HCT116 (cell line): ENCODE data around the gene SPEM1. TPM values are rescaled to one million over a fixed set of nuclear protein-coding genes. Genes with fewer than 3 reads are reported as not detected.

Experiments
- ATAC-seq: fragments of 200-7000 bp; cut with Tn5 transposase; 2 replicates; pipeline ENCODE4 v1.9.1; 2020; ENCODE audit warnings: mild to moderate bottlenecking, moderate library complexity
- BruUV-seq: library from RNA; stranded (reverse); fragments of 400-500 nt; replicated peaks from 2 replicates; lab custom pipeline; 2021; lab: Mats Ljungman, UMichigan
- CTCF ChIA-PET: fragments of 300-600 bp; sonication (Branson Sonifier 250); formaldehyde crosslinking; loops from one replicate; lab custom pipeline; 2021; ENCODE audit warnings: antibody characterized with exemption; lab: Charles Lee
- POLR2A ChIA-PET: fragments of 300-600, 350-600 bp; sonication (Branson Sonifier 250); formaldehyde crosslinking; loops from one replicate; lab custom pipeline; 2021; ENCODE audit warnings: antibody characterized with exemption; lab: Charles Lee
- RAD21 ChIA-PET, 2 experiments: fragments of 300-600 bp; sonication (Branson Sonifier 250); formaldehyde crosslinking; loops; one replicate each; lab custom pipeline; 2023; ENCODE audit warnings: low total read pairs in 2 of 2; ENCODE audit not compliant: uncharacterized antibody in 2 of 2, unreplicated experiment in 2 of 2, low non-redundant PET in 1 of 2; lab: Charles Lee
- DNase-seq: peaks from one replicate; pipeline ENCODE4 v3.0.0-alpha.2; 2010; ENCODE audit warnings: low read depth, low spot score
- H2AFZ ChIP-seq: fragments of 200-600 bp; shearing (Covaris generic), sonication (generic); 2 replicates; pipeline ENCODE4 v1.6.1; 2017; ENCODE audit warnings: low read depth, mixed run types, mixed read lengths, antibody characterized with exemption, low read length; ENCODE audit not compliant: poor library complexity, severe bottlenecking
- H3K27ac ChIP-seq: 2 replicates; pipeline ENCODE4 v1.5.1; 2012; ENCODE audit warnings: low read depth, low read length
- H3K27me3 ChIP-seq: fragments of 200-600 bp; sonication (generic); 2 replicates; pipeline ENCODE4 v1.6.1; 2016; ENCODE audit warnings: mixed run types, low read length, mixed read lengths; ENCODE audit not compliant: insufficient read depth
- H3K36me3 ChIP-seq, 2 experiments: fragments of 200-500 bp in 1 of 2; fragments of 200-600 bp in 1 of 2; sonication (Bioruptor generic) in 1 of 2; sonication (generic) in 1 of 2; 2 replicates each; pipeline versions ENCODE4 v1.5.1 to v1.6.1; 2014 to 2016; ENCODE audit warnings: low read length in 2 of 2, inconsistent platforms in 1 of 2, mixed read lengths in 1 of 2, mixed run types in 1 of 2; ENCODE audit not compliant: insufficient read depth in 2 of 2, control insufficient read depth in 1 of 2
- H3K4me1 ChIP-seq, 2 experiments: fragments of 200-600 bp in 1 of 2; sonication (generic) in 1 of 2; 2 replicates each; pipeline versions ENCODE4 v1.5.1 to v1.6.1; 2012 to 2017; ENCODE audit warnings: low read length in 2 of 2, inconsistent platforms in 1 of 2, mild to moderate bottlenecking in 1 of 2, mixed read lengths in 1 of 2, mixed run types in 1 of 2, moderate library complexity in 1 of 2; ENCODE audit not compliant: insufficient read depth in 2 of 2, control insufficient read depth in 1 of 2
- H3K4me2 ChIP-seq: fragments of 200-600 bp; sonication (generic); 2 replicates; pipeline ENCODE4 v1.6.1; 2017; ENCODE audit warnings: mixed run types, low read length, mixed read lengths
- H3K4me3 ChIP-seq, 2 experiments: fragments of 200-600 bp in 1 of 2; sonication (generic) in 1 of 2; replicated peaks in 1 of 2; 2 replicates each; pipeline ENCODE4 v1.5.1; 2011 to 2016; ENCODE audit warnings: low read length in 2 of 2, control low read depth in 1 of 2, low read depth in 1 of 2, mild to moderate bottlenecking in 1 of 2, mixed read lengths in 1 of 2, mixed run types in 1 of 2
- H3K79me2 ChIP-seq: fragments of 200-600 bp; sonication (generic); 2 replicates; pipeline ENCODE4 v1.6.1; 2017; ENCODE audit warnings: mild to moderate bottlenecking, mixed run types, low read length, moderate library complexity, mixed read lengths; ENCODE audit not compliant: insufficient read depth
- H3K9ac ChIP-seq: fragments of 200-600 bp; sonication (generic); 2 replicates; pipeline ENCODE4 v1.6.1; 2016; ENCODE audit warnings: low read length, mixed read lengths
- H3K9me2 ChIP-seq: fragments of 200-600 bp; sonication (generic), shearing (Covaris generic); 2 replicates; pipeline ENCODE4 v1.6.1; 2017; ENCODE audit warnings: mixed run types, mild to moderate bottlenecking, moderate library complexity; ENCODE audit not compliant: insufficient read depth
- H3K9me3 ChIP-seq, 2 experiments: fragments of 200-500 bp in 1 of 2; fragments of 200-600 bp in 1 of 2; sonication (Bioruptor generic) in 1 of 2; sonication (generic) in 1 of 2; 2 replicates each; pipeline ENCODE4 v1.6.1; 2014 to 2017; ENCODE audit warnings: low read length in 2 of 2, mixed read lengths in 2 of 2, inconsistent platforms in 1 of 2, low read depth in 1 of 2, mild to moderate bottlenecking in 1 of 2, mixed run types in 1 of 2, moderate library complexity in 1 of 2; ENCODE audit not compliant: control insufficient read depth in 1 of 2, insufficient read depth in 1 of 2
- H4K20me1 ChIP-seq: fragments of 200-600 bp; sonication (generic), shearing (Covaris generic); 2 replicates; pipeline ENCODE4 v1.6.1; 2017; ENCODE audit warnings: mixed run types, mild to moderate bottlenecking, moderate library complexity; ENCODE audit not compliant: insufficient read depth
- CBX3 ChIP-seq: IDR thresholded peaks from 2 replicates; pipeline ENCODE4 v1.6.1; 2012; ENCODE audit warnings: low read depth
- CEBPB ChIP-seq: IDR thresholded peaks from 2 replicates; pipeline ENCODE4 v1.6.1; 2012; ENCODE audit warnings: low read depth
- CTCF ChIP-seq, 3 experiments: fragments of 200-600 bp in 1 of 3; sonication (generic) in 1 of 3; IDR thresholded peaks in 2 of 3; conservative IDR thresholded peaks in 1 of 3; 2 replicates each; pipeline ENCODE4 v1.5.1; 2012 to 2017; ENCODE audit warnings: low read depth in 2 of 3, low read length in 2 of 3, antibody characterized with exemption in 1 of 3, borderline replicate concordance in 1 of 3, control low read depth in 1 of 3, mild to moderate bottlenecking in 1 of 3, mixed read lengths in 1 of 3, mixed run types in 1 of 3, moderate library complexity in 1 of 3; ENCODE audit not compliant: insufficient read depth in 1 of 3
- EGR1 ChIP-seq: IDR thresholded peaks from 2 replicates; pipeline ENCODE4 v1.6.1; 2012; ENCODE audit warnings: low read depth
- EZH2 ChIP-seq: fragments of 200-600 bp; sonication (generic); IDR thresholded peaks from 2 replicates; pipeline ENCODE4 v1.6.1; 2017; ENCODE audit warnings: antibody characterized with exemption, mixed run types
- FOSL1 ChIP-seq: IDR thresholded peaks from 2 replicates; pipeline ENCODE4 v1.6.1; 2012; ENCODE audit warnings: low read depth
- MAX ChIP-seq: IDR thresholded peaks from 2 replicates; pipeline ENCODE4 v1.6.1; 2012
- POLR2A ChIP-seq: IDR thresholded peaks from 2 replicates; pipeline ENCODE4 v1.7.0; 2011; ENCODE audit warnings: borderline replicate concordance; ENCODE audit not compliant: insufficient read depth, insufficient read length; ENCODE audit errors: extremely low read depth
- POLR2AphosphoS5 ChIP-seq: IDR thresholded peaks from 2 replicates; pipeline ENCODE4 v1.6.1; 2011; ENCODE audit warnings: mild to moderate bottlenecking, low read depth, low read length, moderate library complexity
- REST ChIP-seq: IDR thresholded peaks from 2 replicates; pipeline ENCODE4 v1.6.1; 2012; ENCODE audit warnings: low read depth
- SIN3A ChIP-seq: IDR thresholded peaks from 2 replicates; pipeline ENCODE4 v1.6.1; 2012; ENCODE audit warnings: low read depth
- TCF7L2 ChIP-seq: IDR thresholded peaks from 2 replicates; pipeline ENCODE4 v1.7.0; 2011; ENCODE audit warnings: borderline replicate concordance, inconsistent platforms; ENCODE audit not compliant: insufficient read depth, insufficient read length; ENCODE audit errors: extremely low read depth
- YY1 ChIP-seq: IDR thresholded peaks from 2 replicates; pipeline ENCODE4 v1.6.1; 2011; ENCODE audit warnings: low read length, low read depth, moderate library complexity, mild to moderate bottlenecking; ENCODE audit not compliant: insufficient replicate concordance; ENCODE audit errors: extremely low read depth
- ZFX ChIP-seq: fragments of 450-650 bp; IDR thresholded peaks from 2 replicates; pipeline ENCODE4 v1.6.1; 2017
- ZNF274 ChIP-seq: fragments of 200-500 bp; sonication (Bioruptor generic); IDR thresholded peaks from 2 replicates; pipeline ENCODE4 v1.6.1; 2014; ENCODE audit warnings: mild to moderate bottlenecking, low read depth, low read length, inconsistent platforms
- intact Hi-C: fragments of 100-400 bp; cut with micrococcal nuclease; formaldehyde crosslinking; loops from 2 replicates; pipeline ENCODE4 v1.10.0; 2022
- total RNA-seq: library from RNA; stranded (reverse); gene quantifications from one replicate; pipeline ENCODE4 v1.2.1, GENCODE V29; 2021; ENCODE audit not compliant: unreplicated experiment

Gene SPEM1
- total RNA-seq, 1 experiment from 2014 or later, result 0.32 TPM

- H2AFZ ChIP-seq, result no peak overlapping the region
- H3K9me3 ChIP-seq, result no peaks in the 10 kb centered on the region; a peak in 1 of 4 replicates
- H3K27me3 ChIP-seq, result no peaks in the 10 kb centered on the region
- H3K36me3 ChIP-seq, result no peaks in the 10 kb centered on the region
- BruUV-seq, result TSS peak; percentile 87
- DNase-seq, result peak; percentile 29
- peaks cover 13 to 32% of the 10 kb centered on the region in 2 experiments for H3K4me1 ChIP-seq
- POLR2A ChIA-PET, result interaction anchor here (0.7 to 2.9 kb wide), 12 partner anchors 9 to 251 kb away, joined by 3 to 33 read pairs (median 4); partner anchors contain the start of genes CHRNB1, POLR2A, SLC2A4 and SPEM2
- CTCF ChIA-PET, result interaction anchor here (0.6 to 3.4 kb wide), 16 partner anchors 9 to 390 kb away, joined by 3 to 28 read pairs (median 4); partner anchors contain the start of genes CHRNB1, PLSCR3, SENP3 and TMEM256
- H3K9ac ChIP-seq, result peak overlapping the region; percentile 77
- RAD21 ChIA-PET, result interaction anchor here (0.7 to 2.4 kb wide), 2 partner anchors 8 to 80 kb away, joined by 3 to 6 read pairs; no protein-coding TSS in a partner anchor
- H4K20me1 ChIP-seq, result no peaks in the 10 kb centered on the region
- H3K4me2 ChIP-seq, result peak overlapping the region; percentile 99
- peak overlapping the region; percentile 69 to 85 for H3K4me3 ChIP-seq
- intact Hi-C loops, result loop anchor here (1.0 to 10.0 kb wide), 5 partner anchors 32 to 251 kb away; partner anchors contain the start of genes CLDN7, POLR2A, SENP3 and TMEM256
- H3K9me2 ChIP-seq, result no peaks in the 10 kb centered on the region
- no peaks in the 10 kb centered on the region for H3K79me2 ChIP-seq
- TF ChIP-seq POLR2A (no peak), YY1 (no peak), ZFX (no peak), TCF7L2 (no peak), CBX3 (no peak), MAX (peak; percentile 74), CEBPB (no peak), CTCF (IDR thresholded peaks at IDR 0.05 in 2 of 3, conservative IDR thresholded peaks at IDR 0.05 in 1 of 3; ENCODE audit: borderline replicate concordance in 1 of 3, insufficient read depth in 1 of 3, low read depth in 2 of 3, low read length in 2 of 3) (peak in 2 of 3 experiments; percentile 23 to 36; a peak in 4 of 6 replicates), FOSL1 (no peak), EZH2 (no peak), REST (no peak), ZNF274 (no peak), SIN3A (peak; percentile 21; the same call in 1 of the 2 replicates), EGR1 (peak; percentile 82), POLR2AphosphoS5 (peak; percentile 52)
- TF ChIP-seq, all 23 proteins: peak for 5
- peak overlapping the region; percentile 95 for H3K27ac ChIP-seq
- ATAC-seq, result peak; percentile 29
Observed at GRCh38 chr17:7435676-7436555, 15.8 kb downstream of the SPEM1 start.
